Esophagus muscularis mucosa (tissue), 3 donors: Measurements from ENCODE around the gene ALS2.

Experiments
- POLR2A ChIP-seq: fragments of 450-650 bp; IDR thresholded peaks from one replicate; pipeline ENCODE4 v1.6.1; 2017; ENCODE audit warnings: antibody characterized with exemption, moderate library complexity, mild to moderate bottlenecking, low read depth
- POLR2AphosphoS5 ChIP-seq, 2 donors: sonication (generic); formaldehyde crosslinking; IDR thresholded peaks; one replicate each; pipeline ENCODE4 v1.6.1; 2017; ENCODE audit warnings: antibody characterized with exemption in 2 of 2
- TF ChIP-seq, protein P1 (sequence below), 3 experiments: fragments of 200-600 bp in 2 of 3; fragments of 450-650 bp in 1 of 3; sonication (generic) in 2 of 3; IDR thresholded peaks; one replicate each; pipeline ENCODE4 v1.5.1; 2017 to 2019; ENCODE audit warnings: antibody characterized with exemption in 3 of 3, mild to moderate bottlenecking in 2 of 3, moderate library complexity in 1 of 3

DNA sequence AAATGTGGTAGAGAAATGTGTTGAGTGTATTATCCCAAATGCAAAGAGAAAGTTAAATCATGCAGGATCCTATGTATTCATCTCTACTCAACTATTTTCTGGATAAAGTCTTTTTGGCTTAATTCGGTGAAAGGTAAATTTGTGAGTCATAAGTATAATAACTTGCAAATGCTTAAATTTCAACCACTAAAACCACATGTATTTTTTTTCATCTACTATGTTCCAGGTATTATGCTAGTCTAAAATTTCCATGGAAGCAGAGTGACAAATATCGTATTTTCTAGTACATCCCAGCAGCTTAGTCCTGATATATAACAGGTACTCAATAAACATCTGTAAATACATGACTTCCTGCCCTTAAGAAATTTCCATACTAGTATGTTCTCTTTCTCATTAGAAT, 6.2 kb downstream of the ALS2 start:
- TF ChIP-seq, protein P1, sequence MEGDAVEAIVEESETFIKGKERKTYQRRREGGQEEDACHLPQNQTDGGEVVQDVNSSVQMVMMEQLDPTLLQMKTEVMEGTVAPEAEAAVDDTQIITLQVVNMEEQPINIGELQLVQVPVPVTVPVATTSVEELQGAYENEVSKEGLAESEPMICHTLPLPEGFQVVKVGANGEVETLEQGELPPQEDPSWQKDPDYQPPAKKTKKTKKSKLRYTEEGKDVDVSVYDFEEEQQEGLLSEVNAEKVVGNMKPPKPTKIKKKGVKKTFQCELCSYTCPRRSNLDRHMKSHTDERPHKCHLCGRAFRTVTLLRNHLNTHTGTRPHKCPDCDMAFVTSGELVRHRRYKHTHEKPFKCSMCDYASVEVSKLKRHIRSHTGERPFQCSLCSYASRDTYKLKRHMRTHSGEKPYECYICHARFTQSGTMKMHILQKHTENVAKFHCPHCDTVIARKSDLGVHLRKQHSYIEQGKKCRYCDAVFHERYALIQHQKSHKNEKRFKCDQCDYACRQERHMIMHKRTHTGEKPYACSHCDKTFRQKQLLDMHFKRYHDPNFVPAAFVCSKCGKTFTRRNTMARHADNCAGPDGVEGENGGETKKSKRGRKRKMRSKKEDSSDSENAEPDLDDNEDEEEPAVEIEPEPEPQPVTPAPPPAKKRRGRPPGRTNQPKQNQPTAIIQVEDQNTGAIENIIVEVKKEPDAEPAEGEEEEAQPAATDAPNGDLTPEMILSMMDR (IDR thresholded peaks at IDR 0.05): no peak
- TF ChIP-seq POLR2AphosphoS5 (IDR thresholded peaks at IDR 0.05) (no peak), POLR2A (no peak)
